Superior temporal gyrus (tissue), 1 donor: ENCODE results near the gene PRDM16.
A peak's percentile ranks its signal among the peaks of the same experiment; 100 is the strongest.

ENCODE experiments used
- DNase-seq: peaks from one replicate; pipeline ENCODE4 v3.0.0-alpha.2; 2016; ENCODE audit errors: extremely low spot score

PRDM16 gene

DNA sequence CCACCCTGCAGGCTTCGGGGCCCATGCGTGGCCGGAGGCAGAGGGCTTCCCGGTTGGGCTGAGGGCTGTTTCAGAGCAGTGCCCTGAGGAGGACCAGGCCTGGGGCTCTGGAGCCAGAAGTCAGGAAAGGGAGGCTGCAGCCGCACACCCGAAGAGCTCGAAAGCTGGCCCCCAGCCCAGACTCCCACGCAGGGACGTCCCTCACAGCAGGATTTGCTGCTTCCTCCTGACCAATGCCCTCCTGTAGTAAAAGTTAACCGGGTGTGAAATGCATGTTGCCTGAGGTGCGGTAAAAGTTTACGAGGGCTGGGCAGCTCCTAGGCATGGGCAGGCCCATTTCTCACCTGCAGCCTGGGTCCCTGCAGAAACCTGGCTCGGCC, 283.9 kb downstream of the PRDM16 start:
- no peak for DNase-seq

DNA sequence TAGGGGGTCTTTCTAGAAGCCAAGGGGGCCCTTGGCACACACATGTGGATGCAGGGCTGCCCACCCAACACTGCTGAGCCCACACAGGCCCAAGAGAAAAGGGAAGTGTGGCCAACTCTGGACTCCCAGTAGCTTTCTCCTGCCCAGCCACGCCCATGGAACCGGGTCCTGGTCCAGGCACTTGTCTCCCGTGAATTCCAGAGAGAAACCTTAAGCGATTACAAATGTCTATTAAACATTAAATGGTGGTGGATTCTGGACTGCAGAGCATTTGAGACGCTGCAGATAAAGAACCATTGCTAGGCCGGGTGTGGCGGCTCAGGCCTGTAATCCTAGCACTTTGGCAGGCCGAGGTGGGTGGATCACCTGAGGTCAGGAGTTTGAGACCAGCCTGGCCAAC, 284.9 kb downstream of the PRDM16 start:
- DNase-seq = no peak

DNA sequence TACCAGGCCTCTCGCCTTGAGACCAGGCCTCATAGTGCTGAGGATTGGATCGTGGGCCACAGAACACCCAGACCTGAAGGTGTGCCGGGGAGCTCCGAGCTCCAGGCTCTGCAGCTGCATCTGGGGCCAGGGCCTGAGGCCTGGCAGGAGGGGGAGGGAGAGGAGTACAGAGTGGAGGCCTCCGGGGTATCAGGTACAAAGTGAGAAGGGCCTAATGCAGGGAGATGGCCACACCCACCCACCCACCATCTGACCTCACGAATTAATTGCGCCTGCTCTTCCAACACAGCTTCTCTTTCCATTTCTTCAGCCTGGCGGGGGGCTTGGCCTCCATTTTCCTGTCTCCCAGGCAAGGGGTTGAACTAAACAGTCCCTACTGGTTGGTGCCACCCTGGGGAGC, 286.1 kb downstream of the PRDM16 start:
- DNase-seq = no peak

DNA sequence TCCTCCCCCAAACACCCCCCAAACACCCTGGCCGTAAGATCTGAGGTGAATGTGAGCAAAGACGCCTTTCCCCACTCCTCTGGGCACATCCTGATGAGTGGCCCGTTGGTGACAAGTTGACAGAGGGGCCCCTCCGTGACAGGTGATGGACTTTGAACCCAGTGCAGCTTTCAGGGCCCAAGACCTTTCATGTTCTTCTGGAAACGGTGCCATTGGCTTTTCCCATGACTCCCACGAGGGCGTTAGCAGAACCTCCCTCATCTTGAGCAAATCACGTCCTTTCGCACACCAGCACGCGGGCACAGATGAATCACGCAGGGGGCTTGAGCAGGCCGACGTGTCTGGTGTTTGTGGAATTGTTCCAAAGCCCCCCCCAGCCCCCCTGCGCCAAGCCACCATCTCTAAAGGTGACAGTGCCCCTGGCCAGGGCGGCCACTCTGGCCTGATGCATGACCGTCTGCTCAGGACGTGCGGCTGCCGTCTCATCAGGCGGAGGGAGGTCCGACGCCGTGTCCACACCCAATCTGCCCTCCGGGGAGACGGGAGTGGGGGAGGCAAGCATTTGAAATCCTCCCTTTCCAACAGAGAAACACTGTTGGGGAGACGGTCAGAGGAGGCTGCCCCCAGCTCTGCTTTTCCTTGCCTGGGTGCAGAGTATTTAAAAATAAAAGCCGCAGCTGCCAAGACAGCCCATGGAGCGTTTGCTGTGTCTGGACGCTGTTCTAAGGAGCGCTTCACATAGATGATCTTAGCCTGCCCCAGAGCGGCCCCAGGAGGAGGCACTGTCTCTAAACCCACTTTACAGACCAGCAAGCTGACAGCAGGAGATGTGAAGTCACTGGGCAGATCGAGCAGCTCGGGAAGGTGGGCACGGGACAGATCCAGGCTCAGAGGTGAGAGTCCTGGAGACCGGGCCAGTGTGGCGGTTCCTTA, 287.2 kb downstream of the PRDM16 start:
- no peak for DNase-seq

DNA sequence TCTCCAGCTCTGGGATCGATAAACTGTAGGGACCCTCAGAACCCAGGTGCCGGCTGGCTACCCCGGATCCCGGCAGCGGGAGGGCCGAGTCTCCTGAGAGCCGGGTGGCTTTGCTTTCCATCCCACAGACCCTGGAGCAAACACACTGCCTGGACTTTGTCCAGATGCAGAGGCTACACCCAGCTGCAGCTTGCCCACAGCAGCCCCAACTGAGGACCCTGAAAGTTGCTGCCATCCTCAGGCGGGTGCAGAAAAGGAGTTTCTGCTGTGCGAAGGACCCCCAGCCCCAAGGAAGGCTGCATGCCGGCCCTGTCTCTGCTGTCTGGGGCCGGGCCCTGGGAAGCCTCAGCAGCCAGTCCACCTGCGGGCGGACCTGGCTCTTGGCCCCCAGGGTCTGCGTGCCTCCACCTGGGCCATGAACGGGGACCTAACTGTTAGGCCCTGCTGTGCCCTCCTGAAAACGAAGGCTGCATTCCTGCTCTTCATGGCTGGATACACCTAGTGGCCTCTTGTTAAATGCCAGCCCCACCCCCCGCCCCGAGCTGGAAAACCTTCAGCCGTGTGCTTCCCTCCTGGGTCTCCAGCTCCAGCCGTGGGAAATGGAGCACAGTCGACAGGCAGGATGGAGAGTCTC, 287.9 kb downstream of the PRDM16 start:
- no peak for DNase-seq

DNA sequence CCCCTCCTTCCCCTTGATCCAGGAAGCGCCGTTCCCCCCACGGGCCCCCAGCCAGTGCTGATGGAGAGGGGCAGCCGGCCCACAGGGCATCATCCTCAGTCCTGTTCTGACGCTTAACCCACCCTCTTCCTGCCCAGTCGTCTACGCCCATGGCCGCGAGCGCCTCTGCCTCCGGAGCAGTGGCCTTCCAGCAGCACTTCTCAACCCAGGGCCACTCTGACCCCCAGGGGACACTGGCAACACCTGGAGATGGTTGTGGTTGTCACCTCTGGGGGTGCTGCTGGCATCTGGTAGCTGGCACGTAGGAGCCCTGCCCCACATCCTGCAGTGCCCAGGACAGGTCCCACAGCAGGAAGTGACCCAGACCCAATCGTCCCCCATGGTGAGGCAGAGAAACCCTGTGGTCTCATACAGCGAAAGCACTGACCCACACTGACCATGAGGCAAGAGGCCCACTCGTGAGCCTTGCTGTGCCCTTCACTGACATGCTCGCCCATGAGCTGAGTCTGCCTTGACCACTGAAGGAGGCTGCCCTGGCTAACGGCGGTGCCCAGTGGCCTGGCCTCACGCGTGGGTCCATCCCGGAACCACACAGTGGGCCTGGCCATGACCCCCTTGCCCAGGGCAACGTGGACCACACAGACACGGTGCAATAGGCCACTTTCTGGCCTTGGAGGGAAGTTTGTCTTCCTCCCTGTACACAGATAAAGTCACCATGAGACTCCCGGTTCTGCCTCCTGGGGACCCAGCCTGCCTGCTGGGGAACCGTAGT, 288.7 kb downstream of the PRDM16 start:
- DNase-seq = no peak

DNA sequence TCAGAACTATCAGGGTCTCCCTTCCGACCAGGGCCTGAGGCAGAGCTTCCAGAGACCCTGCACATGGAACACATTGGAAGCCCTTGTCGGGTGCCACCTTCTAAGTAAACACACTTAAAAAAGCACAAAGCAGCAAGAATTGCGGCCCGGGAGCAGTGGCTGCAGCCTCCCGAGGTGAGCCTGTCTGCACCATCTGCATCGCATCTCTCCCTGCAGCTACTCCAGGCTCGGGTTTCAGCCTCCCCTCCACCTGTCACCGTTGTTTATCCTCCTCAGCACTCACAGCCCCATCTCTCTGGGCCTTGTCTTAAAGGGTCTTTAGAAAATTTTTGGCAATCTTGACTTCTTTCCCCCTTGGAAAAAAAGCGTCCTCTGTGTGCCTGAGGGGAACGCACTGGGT, 290.3 kb downstream of the PRDM16 start:
- DNase-seq = no peak

DNA sequence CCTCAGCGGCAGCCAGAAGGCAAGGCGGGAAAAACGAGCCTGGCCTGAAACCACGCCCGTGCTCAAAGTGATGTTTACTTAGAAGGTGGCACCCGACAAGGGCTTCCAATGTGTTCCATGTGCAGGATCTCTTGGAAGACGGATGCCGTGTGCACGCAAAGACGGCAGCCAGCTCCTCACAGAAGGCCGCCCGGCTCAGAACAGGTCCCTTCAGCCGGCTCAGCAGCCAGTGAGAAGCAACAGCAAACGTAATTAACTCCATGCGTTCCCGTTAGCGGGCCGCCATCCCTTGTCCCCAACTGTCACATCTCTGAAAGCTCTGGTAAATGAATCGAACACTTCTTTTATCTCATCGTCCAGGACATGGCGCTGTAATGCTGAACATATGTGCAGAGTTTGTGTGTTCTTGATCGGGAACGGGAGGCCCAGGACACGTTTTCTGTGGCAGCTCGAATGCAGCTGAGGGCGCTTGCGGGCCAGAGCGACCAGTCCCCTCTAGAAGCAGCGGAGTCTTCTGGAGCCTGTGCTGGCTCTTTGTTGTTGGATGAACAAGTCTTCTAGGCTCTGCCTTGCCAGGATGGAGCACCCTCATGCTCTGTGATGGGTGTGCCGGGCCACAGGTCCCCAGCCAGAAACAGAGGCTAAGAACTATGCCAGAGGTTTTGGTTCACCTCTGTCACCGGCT, 290.9 kb downstream of the PRDM16 start:
- no peak for DNase-seq

DNA sequence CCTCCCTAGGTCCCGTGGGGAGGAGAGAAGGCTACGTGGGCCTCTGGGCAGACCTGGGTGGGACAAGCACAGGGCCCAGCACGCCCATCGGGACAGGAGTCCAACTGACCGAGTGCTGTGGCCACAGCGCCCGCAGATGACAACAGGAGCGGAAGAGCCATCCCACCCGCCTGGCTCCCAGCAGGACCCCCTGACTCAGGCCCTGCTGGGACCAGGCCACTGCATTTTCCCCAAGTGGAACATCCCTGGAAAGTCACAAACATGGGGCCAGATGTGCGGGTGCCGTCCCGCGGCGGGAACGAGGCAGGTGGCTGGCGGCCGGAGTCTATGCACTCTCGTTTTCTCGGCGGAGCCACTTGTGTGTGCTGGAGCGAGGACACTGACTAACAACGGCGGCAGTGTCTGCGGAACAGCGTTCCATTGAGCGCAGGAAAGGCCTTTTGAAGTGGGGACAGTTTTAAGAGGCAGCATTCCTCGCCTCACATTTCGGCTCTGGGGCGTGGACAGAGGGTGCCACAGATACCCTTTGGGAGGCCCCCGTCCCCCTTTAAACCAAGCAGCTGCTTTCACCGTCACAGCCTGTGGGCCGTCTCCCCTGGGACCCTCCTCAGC, 291.7 kb downstream of the PRDM16 start:
- DNase-seq = peak; percentile 42

DNA sequence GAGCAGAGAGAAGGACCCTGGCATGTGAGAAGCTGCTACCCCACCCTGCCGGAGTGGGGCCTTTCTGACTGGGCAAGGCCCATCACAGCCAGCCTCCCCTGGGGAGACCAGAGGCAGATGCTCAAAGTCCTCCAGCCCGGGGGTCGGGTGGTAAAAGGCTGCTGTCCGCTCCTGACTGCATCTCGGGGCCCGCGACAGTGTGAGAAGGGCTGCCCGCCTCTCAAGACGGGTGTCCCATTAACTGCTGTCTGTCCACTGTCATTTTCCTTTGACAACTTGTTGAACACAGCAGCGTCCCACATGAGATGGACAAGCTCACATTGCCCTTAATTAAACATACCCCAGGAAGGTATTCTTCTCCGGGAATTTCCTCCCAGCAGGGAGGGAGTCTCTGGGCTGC, 294.0 kb downstream of the PRDM16 start:
- no peak for DNase-seq

DNA sequence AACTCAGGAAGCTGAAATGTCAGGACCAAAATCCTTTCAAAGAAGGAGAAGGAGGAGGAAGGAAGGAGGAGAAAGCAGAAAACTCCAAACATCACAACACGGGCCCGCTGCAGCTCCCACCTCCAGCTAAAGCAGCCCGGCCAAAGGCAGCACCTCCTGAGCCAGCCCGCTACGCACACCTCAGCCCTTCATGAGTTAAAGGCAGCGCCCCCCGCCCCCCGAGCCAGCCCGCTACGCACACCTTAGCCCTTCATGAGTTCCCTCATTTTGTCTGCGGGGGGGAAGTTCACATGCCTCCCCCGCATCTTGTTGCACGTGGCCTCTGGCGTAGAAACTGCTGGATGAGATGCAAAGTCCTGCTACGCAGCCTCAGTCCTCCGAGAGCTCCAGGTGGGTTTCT, 294.8 kb downstream of the PRDM16 start:
- DNase-seq = no peak

DNA sequence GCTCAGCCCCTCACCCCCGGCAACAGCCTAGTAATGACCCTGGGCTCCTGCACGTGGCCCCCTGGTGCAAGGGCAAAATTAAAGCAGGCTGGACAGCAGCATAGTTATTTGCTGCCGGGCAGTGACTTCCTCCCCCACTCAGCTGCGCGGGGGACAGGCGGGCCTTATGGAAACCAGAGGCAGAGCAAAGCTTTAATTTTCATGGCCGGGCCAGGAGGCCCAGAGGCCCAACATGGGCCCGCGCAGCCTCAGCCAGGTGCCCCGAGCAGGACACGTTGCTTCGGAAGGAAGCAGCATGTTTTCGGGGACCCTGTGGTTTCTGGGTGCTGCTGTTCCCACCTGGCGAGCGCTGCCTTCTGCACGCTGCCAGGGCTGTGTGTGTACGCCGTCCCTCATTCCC, 295.5 kb downstream of the PRDM16 start:
- no peak for DNase-seq

DNA sequence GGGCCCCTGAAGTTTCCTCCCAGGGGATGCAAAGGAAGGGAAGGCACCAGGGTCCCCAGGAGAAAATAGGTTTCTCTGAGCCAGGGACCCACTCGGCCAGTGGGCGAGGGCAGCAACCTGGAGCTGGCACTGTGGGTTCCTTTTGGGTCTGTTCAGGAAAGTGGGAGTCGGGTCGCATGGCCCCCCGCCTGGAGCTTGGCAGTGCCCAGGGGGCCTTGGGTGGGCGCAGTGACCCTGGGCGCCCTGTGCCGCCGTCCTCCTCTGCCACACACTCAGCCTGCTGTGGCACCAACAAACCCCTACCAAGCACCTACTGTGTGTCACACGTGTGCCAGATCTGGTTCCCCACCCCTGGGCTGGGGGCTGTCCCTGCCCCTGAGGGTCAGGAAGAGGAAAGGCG, 296.0 kb downstream of the PRDM16 start:
- no peak for DNase-seq

DNA sequence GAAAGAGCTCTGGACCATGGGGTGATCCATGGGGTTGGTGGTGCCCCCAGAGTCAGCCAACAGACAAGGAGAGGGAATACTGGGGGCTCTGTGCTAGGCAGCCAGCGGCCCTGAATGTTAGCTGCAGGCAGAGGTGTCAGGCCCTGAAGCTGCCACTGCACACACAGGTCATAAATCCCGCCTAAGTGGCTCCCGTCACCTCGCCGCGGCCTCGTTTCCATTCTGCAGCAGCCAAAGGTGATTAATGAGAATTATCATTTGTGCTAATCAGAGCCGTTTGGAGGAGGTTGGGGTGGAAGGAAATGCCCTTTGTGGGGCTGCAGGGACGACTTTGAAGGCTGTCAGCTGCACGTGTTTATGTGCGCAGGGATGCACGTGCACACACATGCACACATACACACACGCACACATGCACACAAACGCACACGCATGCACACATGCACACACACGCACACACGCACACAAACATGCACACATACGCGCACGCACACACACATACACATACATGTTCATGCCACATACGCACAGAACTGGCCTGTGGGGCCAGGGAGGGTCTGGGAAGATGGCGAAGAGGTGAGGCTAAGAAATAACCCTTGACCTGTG, 296.6 kb downstream of the PRDM16 start:
- no peak for DNase-seq

DNA sequence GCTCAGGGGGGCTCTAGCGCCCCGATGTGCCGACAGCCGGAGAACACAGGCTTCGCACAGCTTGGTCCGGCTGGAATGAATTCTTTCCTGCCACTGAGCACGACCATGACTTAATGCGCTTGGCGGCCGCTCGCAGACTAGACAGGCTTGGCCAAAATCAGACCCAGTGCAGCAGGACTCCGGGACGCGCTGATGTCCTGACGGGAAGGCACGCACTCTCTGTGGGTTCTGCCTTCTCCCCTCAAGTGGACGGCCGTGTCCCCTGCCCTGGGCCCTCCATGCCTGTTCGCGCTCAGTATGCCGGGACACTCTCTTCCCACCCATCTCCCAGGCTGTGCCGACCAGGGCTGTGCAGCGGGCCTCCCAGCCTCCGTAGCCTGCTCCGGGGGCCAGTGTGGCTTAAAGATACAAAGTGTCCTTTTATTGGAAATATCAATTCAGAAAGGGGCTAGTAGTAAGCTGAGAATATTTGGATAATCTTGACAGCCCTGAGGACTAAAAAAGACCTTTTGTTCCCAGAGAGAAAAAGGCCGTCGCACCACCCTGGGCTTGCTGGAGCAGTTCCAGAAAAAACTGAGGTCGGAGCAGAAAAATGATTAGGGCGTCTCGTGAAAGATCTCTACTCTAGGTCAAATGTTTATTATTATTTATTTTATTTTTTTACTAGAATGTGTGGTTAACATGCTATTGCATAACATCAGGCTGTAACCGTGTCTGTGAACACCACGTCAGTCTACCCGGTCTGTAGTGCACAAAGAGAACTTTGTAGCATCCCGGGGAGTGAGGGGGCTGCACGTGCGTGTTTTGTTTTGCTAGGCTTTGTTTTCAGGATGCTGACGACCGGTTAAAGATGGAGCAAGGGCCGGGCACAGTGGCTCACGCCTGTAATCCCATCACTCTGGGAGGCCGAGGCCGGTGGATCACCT, 297.4 kb downstream of the PRDM16 start:
- peak; percentile 42 for DNase-seq

DNA sequence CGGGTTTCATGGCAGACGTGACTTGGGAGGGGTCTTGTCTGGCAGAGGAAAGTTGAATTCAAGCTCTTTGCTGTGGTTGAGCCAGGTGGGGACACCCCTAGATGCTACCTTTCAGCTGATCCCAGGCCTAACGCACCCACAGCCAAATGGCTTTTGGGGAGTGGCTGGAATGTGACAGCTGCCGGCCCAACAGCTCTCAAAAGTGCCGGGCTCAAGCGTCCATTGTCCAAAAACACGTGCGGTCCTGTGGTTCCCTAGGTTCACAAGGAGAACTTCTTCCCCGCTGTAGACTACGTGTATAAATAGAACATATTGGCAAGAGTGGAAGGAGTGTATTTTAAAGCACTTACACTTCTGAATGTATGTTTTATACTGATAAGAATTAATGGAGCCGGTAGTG, 298.4 kb downstream of the PRDM16 start:
- no peak for DNase-seq

DNA sequence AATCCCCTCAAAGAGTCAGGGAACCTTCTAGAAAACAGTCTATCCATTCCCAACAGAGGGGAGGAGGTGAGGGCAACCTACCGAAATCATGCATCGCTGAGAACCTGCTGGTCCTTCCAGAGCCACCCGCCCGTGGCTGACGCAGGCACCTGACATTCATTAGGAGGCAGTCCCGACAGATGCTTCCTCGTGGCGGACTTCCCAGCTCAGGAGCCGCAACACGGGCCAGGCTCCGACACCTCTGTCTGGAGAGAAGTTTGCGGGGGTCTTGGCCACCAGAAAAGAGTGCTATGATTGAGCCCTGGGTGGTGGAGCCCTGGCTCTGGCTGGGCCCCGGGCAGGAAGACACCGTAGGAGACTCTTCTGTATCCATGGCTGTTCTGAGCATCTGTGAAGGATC, 299.1 kb downstream of the PRDM16 start:
- no peak for DNase-seq

DNA sequence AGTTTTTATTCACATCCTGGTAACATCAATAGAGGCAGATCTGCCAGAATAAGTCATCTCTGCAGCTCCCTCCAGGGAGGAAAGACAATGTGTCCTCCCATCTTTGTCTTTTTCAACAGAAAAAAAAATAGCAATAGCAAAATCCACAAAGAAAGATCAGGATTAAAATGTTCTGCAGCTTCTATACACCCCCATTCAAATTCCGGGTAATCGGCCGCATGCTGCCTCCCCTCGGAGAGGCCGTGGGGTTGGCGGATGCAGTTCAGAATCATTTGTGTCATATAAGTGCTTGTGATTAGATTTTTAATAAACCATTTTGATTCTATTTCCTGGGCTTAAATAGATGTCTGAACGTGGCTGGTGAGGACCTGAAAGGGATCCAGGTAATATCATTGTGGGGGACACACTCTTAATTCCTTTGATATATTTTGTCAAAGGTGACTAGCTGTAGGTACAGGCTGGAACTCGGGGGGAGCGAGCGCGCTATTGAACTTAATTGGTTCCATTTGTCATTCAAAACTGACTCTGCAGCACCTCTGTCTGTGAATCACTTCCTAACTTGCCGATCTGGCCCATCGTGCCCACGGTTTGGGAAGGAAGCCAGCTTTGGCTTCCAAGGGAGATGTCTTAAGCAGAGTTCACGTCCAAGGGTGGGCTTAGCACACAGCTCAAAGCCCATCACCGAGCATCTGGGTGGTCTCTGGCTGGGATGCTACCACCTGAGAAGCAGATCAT, 299.9 kb downstream of the PRDM16 start:
- no peak for DNase-seq

DNA sequence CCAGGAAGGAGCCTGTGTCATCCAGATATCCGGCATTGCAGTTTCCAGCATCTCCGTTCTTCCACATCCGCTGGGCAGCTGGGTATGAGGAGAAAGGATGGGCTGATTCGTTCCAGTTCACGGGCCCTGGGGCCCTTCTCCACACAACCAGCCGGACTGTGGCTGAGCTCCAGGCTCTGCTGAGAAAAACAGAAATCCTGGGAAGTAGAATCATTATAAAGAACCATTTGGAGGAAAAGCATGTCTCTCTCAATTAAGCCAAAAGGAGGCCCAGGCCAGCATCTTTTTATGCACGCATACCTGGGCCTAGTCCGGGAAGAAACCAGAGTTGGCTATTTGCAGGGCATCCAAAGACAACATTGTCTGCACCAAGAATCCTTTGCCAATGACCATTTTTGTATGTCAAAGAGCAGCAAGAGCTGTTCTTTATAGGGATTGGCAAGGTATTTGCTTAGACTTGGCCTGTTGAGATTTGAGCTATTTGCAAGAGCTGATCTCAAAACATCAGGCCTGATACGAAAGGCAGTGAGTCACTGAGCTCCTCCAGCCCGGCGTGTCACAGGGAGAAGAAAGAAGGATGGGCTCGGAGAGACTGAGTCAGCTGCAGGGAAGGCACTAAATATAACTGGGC, 300.6 kb downstream of the PRDM16 start:
- DNase-seq = peak; percentile 29
